ENCODE results near the gene NAALADL2.
"Not testable (repeated sequence)": the region's sequence is repeated elsewhere in the genome, so short reads cannot be mapped to it uniquely, and the experiment has no call there.

NAALADL2 gene

DNA sequence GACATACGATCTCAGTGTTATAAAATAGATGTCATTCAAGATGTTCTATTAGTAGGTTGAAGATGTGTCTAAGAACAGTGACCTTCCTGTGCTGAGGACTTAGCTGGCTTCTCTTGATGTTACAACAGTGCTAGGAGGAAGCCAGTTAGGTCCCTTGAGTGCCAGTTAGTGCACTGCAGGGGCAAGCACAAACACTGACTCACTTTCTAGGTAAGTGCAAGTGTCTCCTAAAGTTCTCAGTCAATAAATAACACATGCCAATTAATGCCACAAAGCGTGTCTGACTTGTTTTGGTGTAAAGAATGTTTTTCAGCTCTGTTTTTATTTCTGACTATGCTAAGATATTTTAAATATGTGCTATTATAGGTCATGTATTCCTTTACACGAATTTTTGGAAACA is 211.8 kb downstream of the NAALADL2 start:
- no peak for DNase-seq
- no peak for ATAC-seq

DNA sequence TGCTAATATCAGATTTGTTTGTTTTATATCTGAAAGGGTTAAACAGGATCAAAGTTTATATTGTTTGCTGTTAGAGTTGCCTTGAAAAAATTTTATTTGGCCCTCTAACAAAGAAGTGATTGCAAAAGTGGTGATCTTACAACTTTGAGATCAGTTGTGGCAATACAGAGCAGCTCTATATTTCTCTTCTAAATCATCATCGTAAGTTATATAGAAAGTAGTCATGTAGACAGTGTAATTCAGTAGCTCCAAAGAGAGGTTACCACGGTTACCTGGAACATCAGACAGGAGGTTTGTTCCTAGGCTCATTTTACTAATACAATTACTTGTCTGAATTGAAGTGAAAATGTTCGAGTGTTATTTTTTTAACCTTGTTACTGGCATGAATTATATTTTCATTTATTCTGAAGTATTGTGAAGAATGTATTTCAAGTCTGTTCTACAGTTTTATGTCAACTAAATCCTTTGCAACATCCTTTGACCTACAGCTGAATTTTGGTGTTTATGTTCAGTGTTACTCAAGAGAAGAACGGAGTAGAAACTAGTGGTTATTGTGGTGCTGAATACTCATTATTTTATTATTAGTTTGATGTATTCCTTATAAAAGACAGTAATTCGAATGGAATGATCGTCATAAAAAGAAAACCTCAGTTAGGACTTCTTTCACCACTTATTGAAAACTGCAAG is 214.2 kb downstream of the NAALADL2 start:
- no peak for DNase-seq
- ATAC-seq: no peak

DNA sequence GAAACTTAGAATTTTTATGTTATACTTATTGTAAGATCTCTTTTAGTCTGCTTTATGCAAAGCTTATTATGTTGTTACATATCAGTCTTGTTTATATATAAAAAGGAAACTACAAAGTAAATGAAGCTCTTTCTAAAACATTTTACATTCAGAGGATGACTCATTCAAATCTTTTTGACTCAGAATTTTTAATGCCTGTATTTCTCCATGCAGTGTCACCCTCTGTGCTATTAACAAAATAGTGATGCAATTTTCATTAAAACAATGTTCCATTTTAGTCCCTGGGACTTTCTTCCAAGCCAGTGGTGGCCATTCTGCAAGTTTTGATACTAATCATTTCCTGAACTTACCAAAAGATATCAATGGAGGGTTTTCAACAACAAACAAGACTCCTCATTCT is 216.1 kb downstream of the NAALADL2 start:
- ATAC-seq (no peak), DNase-seq (no peak)

DNA sequence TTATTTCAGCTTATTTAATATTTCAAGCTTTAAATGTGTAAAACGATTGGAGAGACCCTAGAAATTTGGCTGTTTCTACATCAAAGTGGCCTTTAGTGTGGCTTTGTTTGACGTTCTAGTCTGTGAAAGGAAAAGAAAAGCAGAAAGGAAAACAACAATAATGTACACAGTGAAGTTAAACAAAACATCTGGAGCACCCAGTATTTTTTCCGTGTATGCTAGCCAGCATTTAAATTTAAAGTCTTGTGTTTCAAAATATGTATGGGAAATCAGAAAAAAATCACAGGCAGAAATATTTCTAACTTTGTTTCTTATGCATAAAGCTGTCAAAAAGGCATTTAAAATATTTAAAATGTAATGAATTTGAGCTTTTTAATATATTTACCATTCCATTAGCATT is 218.1 kb downstream of the NAALADL2 start:
- ATAC-seq (no peak), DNase-seq (no peak)

DNA sequence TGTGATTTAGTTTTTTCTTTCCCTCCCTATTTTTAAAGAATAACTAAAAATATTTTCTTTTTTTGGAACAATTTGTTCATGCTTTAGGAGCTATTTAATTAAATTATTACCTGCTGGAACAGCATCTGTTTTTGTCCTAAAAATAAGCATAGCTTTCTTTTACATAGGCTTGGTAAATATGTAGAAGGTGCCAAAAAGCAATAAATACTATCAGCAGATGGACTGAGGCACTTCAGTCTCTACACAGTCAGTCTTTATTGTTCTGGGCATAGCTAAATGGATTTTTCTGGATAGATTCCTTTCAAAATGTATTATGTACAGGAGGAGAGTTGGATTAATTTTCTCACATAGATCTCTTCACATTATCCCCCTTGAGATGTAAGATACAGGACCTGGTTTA is 223.5 kb downstream of the NAALADL2 start:
- DNase-seq (no peak), ATAC-seq (no peak)

DNA sequence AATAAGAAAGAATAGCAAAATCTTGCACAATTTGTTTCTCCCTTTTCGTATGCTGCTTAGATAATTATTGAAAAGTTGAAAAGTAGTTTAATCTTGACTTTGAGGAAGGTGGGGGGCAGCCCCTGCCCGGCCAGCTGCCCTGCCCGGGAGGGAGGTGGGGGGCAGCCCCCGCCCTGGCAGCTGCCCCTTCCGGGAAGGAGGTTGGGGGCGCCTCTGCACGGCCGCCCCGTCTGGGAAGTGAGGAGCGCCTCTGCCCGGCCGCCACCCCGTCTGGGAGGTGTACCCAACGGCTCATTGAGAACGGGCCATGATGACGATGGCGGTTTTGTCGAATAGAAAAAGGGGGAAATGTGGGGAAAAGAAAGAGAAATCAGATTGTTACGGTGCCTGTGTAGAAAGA is 228.0 kb downstream of the NAALADL2 start:
- not testable (repeated sequence) for ATAC-seq, DNase-seq

DNA sequence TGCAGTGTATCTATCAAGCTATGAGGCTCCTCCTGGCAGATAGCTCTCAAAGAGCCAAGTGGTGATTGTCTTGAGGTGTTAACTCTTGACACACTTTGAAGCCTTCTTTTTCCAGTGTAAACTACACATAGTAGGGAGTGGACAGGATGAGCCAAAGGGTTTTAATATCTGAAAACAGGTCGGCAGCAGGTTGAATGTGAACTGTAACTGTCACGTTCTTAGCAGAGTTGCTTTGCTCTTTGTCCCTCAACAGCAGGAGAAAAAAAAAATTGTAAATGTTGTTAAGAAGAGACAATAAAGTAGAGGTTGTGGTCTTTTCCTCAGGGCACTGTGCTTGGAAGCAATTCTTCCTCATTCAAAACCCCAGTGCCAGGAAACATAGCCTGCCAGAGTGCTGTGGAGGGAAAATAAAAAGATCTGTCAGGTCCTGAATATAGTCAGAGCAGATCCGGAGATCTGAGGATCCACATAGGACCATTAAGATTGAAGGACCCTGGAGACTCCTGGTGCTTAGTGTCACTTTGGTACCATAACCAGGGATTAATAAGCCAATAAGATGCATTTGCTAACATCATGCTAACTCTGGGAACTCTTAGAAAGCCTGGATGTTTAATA is 229.7 kb downstream of the NAALADL2 start:
- ATAC-seq (no peak), DNase-seq (no peak)

DNA sequence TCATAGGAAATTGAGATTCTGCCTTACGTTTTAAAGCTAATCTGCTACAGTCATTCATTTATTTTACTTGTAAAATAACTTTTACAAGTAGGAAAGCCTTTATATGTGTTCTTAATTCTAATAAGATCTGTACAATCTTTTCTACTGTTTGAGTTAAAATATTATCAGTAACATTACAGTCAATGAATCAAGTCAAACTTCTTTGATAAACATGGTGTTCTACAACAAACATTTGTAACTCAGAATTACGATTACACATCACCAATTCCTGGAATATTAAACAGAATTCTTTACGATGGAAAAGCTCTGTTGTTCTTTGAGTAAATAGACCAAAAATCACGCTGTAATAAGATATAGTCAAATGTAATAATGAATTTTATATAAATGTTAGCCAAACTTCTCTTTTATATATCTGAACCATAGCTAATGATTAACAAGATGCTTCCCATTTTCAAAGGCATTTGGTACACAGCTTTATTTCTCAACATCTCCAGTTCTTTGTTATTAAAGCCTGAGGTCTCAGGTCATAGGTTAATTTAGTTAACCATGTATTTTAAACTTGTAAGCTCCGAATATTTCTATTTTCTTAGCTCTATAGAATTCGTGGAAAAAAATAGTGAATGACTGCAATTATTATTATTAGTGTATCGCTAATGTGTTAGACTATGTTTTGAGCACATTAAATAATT is 232.4 kb downstream of the NAALADL2 start:
- DNase-seq (no peak), ATAC-seq (no peak)

DNA sequence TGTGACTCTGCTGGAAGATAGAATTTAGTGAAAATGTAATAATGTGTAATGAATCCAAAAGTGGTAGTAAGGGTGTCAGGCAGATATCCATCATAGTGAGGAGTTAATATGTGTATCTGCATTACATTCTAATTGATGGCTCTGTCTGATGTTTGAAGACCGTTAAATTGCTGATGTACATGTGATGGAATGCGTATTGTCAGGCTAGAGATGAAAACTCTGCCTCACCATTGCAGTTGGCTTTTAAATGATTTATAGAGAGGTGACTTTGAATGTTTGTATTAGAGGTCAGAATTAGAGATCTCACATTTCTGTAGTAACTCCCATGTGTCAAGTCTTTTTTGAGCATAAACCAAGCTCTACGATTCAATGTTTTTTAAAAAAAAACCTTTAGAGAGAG is 234.6 kb downstream of the NAALADL2 start:
- no peak for DNase-seq

DNA sequence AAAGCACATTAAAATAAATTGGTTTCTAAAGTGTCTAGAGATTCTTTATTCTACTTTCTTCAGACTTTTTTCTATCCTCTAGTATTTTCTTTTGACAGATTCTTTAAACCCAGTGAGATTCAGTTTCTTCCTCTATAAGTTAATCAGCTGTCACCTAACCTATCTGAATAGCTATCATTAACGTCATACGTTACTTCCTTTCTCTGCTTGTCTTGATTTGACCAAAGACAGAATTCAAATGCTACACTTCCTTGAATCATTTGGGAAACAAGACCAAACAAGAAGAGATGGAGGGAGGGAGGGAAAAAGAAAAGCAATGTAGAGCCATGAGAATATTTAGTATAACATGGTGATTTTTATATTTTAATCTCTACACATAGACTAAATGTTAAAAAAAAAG is 235.2 kb downstream of the NAALADL2 start:
- DNase-seq (no peak), ATAC-seq (no peak)

More for the DNA sequence above, 234.6 kb downstream of the NAALADL2 start:
- ATAC-seq: no peak

DNA sequence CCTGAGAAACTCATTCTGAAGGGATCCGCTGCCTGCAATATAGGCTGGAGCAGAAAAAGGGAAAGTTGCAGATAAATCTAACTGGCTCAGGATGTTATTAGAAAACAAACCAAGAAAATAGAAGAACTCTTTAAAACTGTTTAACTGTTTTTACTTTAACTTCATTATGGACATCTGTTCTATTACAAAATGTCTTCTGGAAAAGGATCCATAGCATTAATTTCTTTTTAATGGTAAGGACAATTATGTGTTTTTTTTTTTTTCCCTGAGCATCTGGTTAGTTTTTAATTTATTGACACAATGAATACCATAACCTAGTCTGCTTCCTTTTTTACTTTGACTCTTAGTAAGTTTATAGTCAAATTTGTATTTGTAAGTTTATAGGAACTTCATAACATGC is 239.5 kb downstream of the NAALADL2 start:
- DNase-seq: no peak

DNA sequence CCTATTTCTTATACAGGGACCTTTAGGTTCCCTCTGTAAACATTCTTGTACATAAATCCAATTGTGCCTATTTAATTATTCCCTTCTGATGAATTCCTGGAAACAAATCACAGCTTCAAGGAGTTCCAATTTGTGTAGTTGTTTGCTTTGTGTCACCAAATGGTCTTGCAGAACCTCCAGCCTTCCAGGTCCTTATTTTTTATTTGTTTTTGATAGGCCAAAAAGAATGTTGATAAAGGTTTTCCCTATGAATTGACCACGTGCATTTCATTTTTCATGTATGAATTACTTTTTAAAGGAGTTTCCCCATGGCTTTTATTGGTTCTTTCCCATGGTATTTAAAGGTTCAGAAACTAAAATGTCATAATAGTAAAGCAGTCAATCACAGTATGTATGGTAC is 243.0 kb downstream of the NAALADL2 start:
- no peak for ATAC-seq
- DNase-seq: no peak

More for the DNA sequence above, 239.5 kb downstream of the NAALADL2 start:
- no peak for ATAC-seq

DNA sequence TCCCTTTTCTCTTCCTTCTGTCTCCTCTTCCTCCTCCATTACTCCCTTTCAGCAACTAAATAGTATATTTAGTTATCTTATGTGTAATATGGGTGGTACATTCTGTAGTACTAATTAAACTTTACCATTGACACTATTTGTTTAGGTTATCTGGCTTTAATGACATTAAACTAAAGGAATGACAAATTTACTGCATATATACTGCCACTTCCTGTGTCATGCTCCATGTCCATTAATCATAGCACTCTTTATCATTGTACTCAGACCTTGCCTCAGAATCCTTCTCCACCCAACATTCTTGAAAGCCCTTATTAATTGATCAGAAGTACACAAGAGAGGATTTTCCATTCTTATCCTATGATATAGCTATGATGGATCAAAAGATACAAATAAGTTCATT is 244.2 kb downstream of the NAALADL2 start:
- no peak for DNase-seq
- no peak for ATAC-seq

DNA sequence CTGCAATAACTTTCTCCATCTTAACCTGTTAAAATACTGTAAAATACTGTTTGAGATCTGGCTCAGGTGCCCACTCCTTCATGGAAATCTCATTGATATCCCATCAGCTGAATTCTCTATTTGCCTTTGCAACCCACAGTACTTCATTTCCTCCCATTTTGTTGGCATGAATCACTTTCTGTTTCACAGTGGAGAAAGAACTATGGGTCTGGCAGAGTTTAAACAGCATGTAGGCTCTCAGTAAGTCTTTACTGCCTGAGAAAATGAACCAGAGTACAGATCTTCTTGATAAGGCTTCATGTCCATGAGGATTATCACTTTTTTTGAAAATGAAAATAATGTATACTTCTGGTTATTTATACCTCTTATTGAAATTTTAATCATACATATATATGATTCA is 245.9 kb downstream of the NAALADL2 start:
- ATAC-seq: no peak

DNA sequence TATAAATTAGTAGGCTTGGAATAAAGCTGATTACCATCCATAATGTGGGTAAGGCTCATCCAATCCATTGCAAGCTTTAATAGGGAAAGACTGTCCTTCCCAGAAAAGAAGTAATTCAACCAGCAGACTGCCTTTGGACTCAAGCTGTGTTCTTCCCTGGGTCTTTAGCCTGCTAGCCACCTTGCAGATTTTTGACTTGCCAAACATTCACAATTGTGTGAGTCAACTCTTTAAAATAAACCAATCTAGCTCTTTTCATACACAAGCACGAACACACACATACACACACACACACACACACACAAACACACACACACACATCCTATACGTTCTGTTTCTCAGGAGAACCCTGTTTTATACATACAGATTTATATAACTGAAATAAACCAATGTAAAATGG is 248.1 kb downstream of the NAALADL2 start:
- ATAC-seq: no peak
- DNase-seq: no peak

More for the DNA sequence above, 245.9 kb downstream of the NAALADL2 start:
- DNase-seq: no peak

DNA sequence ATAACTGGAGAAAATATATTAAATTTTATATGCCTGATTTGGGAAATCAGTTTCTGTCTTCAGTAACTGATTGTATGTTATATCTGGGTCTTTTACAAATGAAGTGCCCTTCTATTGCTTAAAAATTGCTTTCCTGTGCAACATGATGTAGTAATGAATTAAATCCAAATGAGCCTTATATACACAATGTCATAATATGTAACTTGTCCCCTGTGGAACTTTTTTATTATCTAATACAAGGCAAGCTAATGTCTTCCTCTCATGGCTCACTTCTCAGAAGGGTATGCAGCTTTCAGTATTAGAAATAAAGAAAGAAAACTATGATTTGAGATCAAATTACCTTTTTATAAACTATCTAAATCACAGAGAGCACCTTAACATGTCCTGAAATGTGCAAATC is 248.9 kb downstream of the NAALADL2 start:
- DNase-seq (no peak), ATAC-seq (no peak)

DNA sequence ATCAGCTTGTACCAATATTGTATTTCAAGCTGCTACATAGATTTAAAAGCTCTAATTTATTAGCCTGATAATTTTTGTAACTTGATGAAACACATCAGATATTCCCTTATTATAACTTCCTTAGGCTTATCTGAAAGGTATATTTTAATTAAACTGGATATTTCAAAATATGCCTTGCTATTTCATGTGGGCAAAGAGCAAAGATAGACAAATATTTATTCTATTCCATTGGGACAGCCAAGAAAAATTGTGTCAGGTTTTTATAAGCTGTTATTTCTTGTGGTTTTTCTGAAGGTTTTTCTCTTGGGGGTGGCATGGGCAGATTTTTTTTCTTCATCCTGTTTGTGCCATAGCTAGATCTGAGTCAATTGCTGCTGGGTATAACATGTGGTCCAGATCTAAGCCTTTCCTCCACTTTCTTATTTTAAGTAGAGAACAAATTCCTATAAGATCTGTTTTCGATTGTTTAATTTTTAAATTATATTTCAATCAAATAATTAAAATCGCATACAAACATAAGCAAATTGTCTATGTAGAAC is 249.5 kb downstream of the NAALADL2 start:
- DNase-seq: no peak
- ATAC-seq: no peak

DNA sequence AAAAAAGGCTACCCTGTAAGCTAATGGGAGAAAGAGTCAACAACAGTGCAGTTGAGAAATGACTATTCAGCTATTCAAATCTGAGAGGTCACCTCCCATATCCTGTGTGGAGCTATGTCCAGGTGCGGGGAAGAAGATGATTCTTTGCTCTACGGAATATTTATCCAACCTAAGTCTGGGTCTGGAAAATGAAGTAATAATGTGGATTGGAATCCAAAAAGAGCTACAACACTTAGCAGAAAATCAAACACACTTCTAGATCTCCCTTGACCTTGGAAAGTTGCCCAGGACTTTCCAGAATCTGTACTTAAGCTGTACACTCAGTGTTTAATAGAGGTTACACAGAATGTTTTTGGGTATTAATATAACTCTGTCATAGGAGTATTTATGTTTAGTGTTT is 251.9 kb downstream of the NAALADL2 start:
- DNase-seq (no peak), ATAC-seq (no peak)

DNA sequence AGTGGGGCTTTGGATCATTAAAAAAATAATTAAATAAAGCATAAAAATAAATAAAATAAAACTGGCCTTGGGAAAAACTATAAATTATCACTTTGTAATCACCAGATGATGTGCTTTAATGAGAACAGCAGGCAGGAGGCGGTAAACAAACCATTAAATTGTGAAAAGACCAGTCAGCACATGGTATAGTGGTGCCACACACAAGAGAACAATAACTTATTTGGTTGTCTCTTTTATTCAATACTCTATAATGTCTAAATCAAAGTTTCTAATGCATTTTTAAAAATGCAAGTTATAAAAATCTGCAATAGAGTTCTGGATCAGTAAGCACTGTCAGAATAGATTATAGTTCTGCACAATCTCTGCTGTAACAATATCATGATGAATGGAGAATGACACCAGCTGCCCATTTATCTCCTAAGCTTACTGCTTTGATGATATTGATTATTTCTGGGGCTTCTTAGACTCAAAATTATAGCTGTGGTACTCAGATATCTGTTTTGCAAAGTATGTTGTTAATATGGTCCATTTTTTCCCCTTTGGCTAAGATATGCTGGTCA is 259.3 kb downstream of the NAALADL2 start:
- ATAC-seq: no peak
- no peak for DNase-seq

DNA sequence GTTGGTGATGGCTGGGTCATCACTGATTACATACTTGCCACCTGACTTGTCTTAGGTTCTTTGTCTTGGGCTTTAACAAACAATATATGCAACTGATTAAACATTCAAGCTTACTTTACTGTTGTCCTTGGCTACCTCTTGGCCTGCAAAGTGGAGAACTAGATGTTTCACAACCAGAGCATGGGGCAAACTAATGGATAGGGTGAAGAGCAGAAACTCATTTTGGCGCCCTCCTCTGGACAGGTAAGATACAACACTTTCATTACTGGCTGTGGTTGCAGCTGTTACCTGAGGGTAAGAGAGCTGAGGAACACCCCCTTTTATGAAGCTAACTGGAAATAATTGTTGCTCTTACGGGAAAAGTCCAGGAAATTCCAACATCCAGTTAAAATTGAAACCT is 262.1 kb downstream of the NAALADL2 start:
- ATAC-seq (no peak), DNase-seq (no peak)

DNA sequence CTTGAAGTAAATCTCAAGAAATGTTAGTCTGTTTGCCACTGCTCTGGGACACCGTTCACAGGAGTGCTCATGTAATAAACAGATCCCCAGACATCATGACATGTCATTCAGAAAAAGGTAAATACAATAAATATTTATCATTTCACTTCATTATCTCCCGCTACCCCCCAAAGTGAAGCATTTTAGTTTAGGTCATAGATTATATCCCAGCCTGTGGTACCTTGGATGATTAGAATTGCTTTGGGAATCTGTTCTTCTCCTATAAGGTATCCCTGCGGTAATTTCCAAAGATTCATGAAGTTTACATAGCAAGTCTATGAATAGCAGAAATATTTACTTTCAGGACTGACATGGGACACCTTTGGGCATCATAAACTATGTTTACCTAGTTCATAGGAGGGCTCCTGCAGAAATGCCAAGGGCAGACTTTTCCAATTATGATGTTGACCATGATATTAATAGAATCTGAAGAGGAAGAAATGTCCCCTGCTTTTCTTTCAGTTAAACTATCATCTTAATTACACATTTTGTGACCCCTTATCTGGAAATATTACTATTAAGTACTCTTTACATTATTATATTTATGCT is 268.0 kb downstream of the NAALADL2 start:
- DNase-seq (no peak), ATAC-seq (no peak)

DNA sequence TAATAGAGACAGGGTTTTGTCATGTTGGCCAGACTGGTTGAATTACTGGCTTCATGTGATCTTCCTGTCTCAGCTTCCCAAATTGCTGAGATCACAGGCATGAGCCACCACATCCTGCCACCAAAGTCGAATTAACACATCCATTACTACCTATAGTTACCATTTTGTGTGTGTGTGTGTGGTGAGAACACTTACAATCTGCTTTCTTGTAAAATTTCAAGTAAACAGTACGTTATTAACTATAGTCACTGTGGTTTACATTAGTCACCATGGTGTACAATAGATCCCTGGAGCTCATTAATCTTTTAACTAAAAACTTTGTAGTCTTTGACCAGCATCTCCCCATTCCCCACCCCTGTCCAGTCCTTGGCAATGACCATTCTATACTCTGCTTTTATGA is 270.0 kb downstream of the NAALADL2 start:
- no peak for DNase-seq
- no peak for ATAC-seq

DNA sequence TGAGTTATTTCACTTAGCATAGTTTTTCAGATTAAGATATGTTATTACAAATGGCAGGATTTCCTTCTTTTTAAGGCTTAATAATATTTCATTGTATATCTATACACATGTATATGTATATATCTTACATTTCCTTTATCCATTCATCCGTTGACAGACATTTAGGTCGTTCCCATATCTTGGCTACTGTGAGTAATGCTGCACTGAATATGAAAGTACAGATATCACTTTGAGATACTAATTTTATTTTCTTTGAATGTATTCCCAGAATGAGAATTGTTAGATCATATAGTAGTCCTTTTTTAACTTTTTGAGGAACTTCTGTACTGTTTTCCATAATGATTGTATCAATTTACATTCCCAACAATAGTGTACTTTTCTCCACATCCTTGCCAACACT is 270.4 kb downstream of the NAALADL2 start:
- ATAC-seq: no peak
- no peak for DNase-seq
